Natural killer cell (primary cell): ENCODE measurements around the gene XXYLT1. TPM values are rescaled to one million over a fixed set of nuclear protein-coding genes. Genes with fewer than 3 reads are reported as not detected.

Source experiments
- ATAC-seq, 3 donors: fragments of 150-1000 bp in 2 of 3; fragments of 200-7000 bp in 1 of 3; cut with Tn5 transposase; 1 replicate in 1 of 3; 2 replicates in 2 of 3; pipeline ENCODE4 v1.10.0; 2021; ENCODE audit warnings: mild to moderate bottlenecking in 2 of 3, moderate library complexity in 2 of 3
- DNase-seq, 2 donors: peaks; one replicate each; pipeline versions ENCODE4 v3.0.0 to v3.0.0-alpha.2; 2013 to 2021; ENCODE audit warnings: mixed read lengths in 1 of 2
- H3K27ac ChIP-seq: one replicate; pipeline ENCODE4 v1.5.1; 2013; ENCODE audit warnings: mild to moderate bottlenecking, low read length
- H3K27me3 ChIP-seq: one replicate; pipeline ENCODE4 v1.6.1; 2013; ENCODE audit warnings: low read length; ENCODE audit not compliant: control insufficient read depth, insufficient read depth
- H3K36me3 ChIP-seq: one replicate; pipeline ENCODE4 v1.6.1; 2013; ENCODE audit warnings: low read length; ENCODE audit not compliant: control insufficient read depth, insufficient read depth
- H3K4me1 ChIP-seq: one replicate; pipeline ENCODE4 v1.6.1; 2013; ENCODE audit warnings: low read length; ENCODE audit not compliant: control insufficient read depth, insufficient read depth
- H3K4me3 ChIP-seq: one replicate; pipeline ENCODE4 v1.5.1; 2013; ENCODE audit warnings: low read length
- H3K9me3 ChIP-seq: one replicate; pipeline ENCODE4 v1.6.1; 2013; ENCODE audit warnings: low read length; ENCODE audit not compliant: control insufficient read depth, insufficient read depth
- H3K27ac Mint-ChIP-seq, 2 donors: one replicate each; pipeline ENCODE4 v1.8.0; 2022; ENCODE audit warnings: mild to moderate bottlenecking in 2 of 2, mixed read lengths in 2 of 2, moderate library complexity in 1 of 2
- H3K27me3 Mint-ChIP-seq, 2 donors: one replicate each; pipeline ENCODE4 v1.8.0; 2022; ENCODE audit warnings: low read depth in 2 of 2, mixed read lengths in 2 of 2
- H3K36me3 Mint-ChIP-seq: one replicate; pipeline ENCODE4 v1.8.0; 2022; ENCODE audit warnings: mixed read lengths
- H3K4me1 Mint-ChIP-seq, 2 donors: one replicate each; pipeline ENCODE4 v1.8.0; 2022; ENCODE audit warnings: mixed read lengths in 2 of 2
- H3K4me3 Mint-ChIP-seq: one replicate; pipeline ENCODE4 v1.8.0; 2022; ENCODE audit warnings: mild to moderate bottlenecking, moderate library complexity, mixed read lengths
- H3K9me3 Mint-ChIP-seq, 2 donors: one replicate each; pipeline ENCODE4 v1.8.0; 2022; ENCODE audit warnings: mixed read lengths in 2 of 2
- WGBS: methylation state at CpG from one replicate; pipeline ENCODE4 v1.1.7; 2013; ENCODE audit warnings: missing lambda C conversion rate; ENCODE audit not compliant: insufficient coverage; 5-methylcytosine and 5-hydroxymethylcytosine counted together
- intact Hi-C: fragments of 100-400 bp; cut with micrococcal nuclease; formaldehyde crosslinking; loops from one replicate; pipeline ENCODE4 v1.14.2; 2022
- total RNA-seq, 4 donors: library from RNA; stranded (reverse); fragments of 120-200 nt in 1 of 4; gene quantifications; one replicate each; pipeline versions ENCODE4 v1.2.3 to v1.2.4, GENCODE V29; 2013 to 2022
- TF ChIP-seq, protein P1 (sequence below): fragments of 200-600 bp; IDR thresholded peaks from one replicate; pipeline ENCODE4 v1.8.0; 2022; ENCODE audit warnings: antibody characterized with exemption

XXYLT1 gene
- total RNA-seq, 3 donors from 2014 or later (not counting 1 experiment from before 2014, with no cell fraction given): 8.7 to 13.6 (median 10.2) TPM

DNA sequence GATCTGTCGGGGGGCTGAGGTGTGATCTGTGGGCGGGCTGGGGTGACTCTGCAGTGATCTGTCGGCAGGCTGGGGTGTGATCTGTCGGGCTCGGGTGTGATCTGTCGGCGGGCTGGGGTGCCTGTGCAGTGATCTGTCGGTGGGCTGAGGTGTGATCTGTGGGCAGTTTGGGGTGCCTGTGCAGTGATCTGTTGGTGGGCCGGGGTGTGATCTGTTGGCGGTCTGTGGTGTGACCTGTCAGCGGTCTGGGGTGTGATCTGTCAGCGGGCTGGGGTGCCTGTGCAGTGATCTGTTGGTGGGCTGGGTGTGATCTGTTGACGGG lies 205.1 kb downstream of the XXYLT1 start:
- Mint-ChIP-seq H3K4me1 (peaks cover 0 to 14% of the 10 kb centered on the region in 2 donors), H3K4me3 (no peak overlapping the region), H3K36me3 (no peaks in the 10 kb centered on the region), H3K9me3 (no peaks in the 10 kb centered on the region), H3K27me3 (no peaks in the 10 kb centered on the region), H3K27ac (no peak overlapping the region)
- Histone ChIP-seq H3K9me3 (no peaks in the 10 kb centered on the region), H3K27ac (no peak overlapping the region), H3K27me3 (no peaks in the 10 kb centered on the region), H3K4me1 (peaks cover 7% of the 10 kb centered on the region), H3K36me3 (no peaks in the 10 kb centered on the region), H3K4me3 (no peak overlapping the region)
- DNase-seq: no peak
- no CpG with 5 or more reads among the region's 13 CpGs for WGBS
- ATAC-seq: no peak
- TF ChIP-seq, protein P1, sequence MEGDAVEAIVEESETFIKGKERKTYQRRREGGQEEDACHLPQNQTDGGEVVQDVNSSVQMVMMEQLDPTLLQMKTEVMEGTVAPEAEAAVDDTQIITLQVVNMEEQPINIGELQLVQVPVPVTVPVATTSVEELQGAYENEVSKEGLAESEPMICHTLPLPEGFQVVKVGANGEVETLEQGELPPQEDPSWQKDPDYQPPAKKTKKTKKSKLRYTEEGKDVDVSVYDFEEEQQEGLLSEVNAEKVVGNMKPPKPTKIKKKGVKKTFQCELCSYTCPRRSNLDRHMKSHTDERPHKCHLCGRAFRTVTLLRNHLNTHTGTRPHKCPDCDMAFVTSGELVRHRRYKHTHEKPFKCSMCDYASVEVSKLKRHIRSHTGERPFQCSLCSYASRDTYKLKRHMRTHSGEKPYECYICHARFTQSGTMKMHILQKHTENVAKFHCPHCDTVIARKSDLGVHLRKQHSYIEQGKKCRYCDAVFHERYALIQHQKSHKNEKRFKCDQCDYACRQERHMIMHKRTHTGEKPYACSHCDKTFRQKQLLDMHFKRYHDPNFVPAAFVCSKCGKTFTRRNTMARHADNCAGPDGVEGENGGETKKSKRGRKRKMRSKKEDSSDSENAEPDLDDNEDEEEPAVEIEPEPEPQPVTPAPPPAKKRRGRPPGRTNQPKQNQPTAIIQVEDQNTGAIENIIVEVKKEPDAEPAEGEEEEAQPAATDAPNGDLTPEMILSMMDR: no peak
- intact Hi-C loops: no loop called here

DNA sequence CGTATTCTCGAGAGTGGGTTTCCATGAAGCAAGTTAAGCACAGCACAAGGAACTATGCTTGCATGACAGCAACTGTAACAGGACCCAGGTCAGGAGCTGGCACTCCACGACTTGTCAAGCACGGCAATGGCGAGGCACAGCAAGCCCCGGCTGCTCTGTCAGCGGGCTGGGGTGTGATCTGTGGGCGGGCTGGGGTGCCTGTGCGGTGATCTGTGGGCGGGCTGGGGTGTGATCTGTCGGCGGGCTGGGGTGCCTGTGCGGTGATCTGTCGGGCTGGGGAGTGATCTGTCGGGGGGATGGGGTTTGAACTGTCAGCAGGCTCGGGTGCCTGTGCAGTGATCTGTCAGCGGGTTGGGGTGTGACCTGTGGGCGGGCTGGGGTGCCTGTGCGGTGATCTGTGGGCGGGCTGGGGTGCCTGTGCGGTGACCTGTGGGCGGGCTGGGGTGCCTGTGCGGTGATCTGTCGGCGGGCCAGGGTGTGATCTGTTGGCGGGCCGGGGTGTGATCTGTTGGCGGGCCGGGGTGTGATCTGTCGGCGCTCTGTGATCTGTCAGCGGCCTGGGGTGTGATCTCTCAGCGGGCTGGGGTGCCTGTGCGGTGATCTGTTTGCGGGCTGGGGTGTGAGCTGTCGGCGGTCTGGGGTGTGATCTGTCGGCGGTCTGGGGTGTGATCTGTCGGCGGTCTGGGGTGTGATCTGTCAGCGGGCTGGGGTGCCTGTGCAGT lies 205.7 kb downstream of the XXYLT1 start:
- no peak overlapping the region for H3K27ac ChIP-seq
- ATAC-seq (no peak), DNase-seq (no peak)
- no peaks in the 10 kb centered on the region for H3K9me3 Mint-ChIP-seq
- H3K4me3 ChIP-seq: no peak overlapping the region
- no peaks in the 10 kb centered on the region for H3K36me3 Mint-ChIP-seq
- H3K9me3 ChIP-seq: no peaks in the 10 kb centered on the region
- WGBS: 48% methylated on average over 9 of the region's 42 CpGs
- H3K36me3 ChIP-seq: no peaks in the 10 kb centered on the region
- peaks cover 7% of the 10 kb centered on the region for H3K4me1 ChIP-seq
- no peaks in the 10 kb centered on the region for H3K27me3 ChIP-seq
- intact Hi-C loops: no loop called here
- H3K27me3 Mint-ChIP-seq: peaks cover 0 to 2% of the 10 kb centered on the region in 2 donors
- TF ChIP-seq, protein P1: no peak
- no peak overlapping the region for H3K4me3 Mint-ChIP-seq
- H3K4me1 Mint-ChIP-seq: peaks cover 0 to 14% of the 10 kb centered on the region in 2 donors
- no peak overlapping the region for H3K27ac Mint-ChIP-seq

DNA sequence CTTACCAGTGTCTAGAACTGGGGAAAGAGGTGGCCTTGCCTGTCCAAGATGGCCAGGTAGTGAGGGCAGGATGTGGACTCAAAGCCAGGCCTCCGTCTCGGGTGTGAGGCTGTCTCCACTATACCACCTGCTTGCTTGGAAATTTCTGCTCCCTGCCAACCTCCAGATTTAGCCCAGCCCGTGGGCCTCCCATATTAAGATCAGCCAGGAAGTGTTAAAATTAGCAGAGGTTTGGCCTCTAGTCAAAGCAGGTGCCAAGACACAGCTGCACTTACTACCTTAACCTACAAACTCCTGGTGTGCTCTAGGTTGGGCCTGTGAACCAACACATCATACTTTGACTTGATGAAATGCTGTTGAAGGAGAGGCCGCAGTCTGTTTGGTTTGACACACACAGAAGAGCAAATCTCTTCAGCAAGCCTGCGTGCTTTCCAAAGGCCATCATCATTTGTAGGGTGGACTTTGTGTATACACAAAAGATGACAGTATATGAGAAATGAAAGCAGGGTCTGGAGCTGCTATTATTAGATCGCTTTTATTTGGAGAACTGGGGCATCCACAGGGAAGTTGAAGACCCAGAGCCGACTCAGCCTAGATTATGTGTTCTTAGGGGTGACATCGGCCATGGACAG lies 206.5 kb downstream of the XXYLT1 start:
- intact Hi-C loops: no loop called here
- Histone ChIP-seq H3K4me1 (peaks cover 7% of the 10 kb centered on the region), H3K36me3 (no peaks in the 10 kb centered on the region), H3K4me3 (no peak overlapping the region), H3K9me3 (no peaks in the 10 kb centered on the region), H3K27me3 (no peaks in the 10 kb centered on the region), H3K27ac (no peak overlapping the region)
- Mint-ChIP-seq H3K9me3 (no peaks in the 10 kb centered on the region), H3K27me3 (peaks cover 0 to 2% of the 10 kb centered on the region in 2 donors), H3K4me3 (no peak overlapping the region), H3K4me1 (peaks cover 0 to 14% of the 10 kb centered on the region in 2 donors), H3K27ac (no peak overlapping the region), H3K36me3 (no peaks in the 10 kb centered on the region)
- DNase-seq (no peak), ATAC-seq (no peak)
- TF ChIP-seq, protein P1: no peak
- WGBS: 68% methylated on average over 7 of the region's 8 CpGs
